Activated CD8-positive, alpha-beta memory T cell treated with anti-CD3 and anti-CD28 coated beads, Interleukin-2, amount 50 U/mL, for 24 hours (primary cell): Measurements from ENCODE around the gene NAA10.

Source experiments
- DNase-seq: peaks from one replicate; pipeline ENCODE4 v3.0.0-alpha.2; 2020; ENCODE audit errors: extremely low read depth

The NAA10 gene

DNA sequence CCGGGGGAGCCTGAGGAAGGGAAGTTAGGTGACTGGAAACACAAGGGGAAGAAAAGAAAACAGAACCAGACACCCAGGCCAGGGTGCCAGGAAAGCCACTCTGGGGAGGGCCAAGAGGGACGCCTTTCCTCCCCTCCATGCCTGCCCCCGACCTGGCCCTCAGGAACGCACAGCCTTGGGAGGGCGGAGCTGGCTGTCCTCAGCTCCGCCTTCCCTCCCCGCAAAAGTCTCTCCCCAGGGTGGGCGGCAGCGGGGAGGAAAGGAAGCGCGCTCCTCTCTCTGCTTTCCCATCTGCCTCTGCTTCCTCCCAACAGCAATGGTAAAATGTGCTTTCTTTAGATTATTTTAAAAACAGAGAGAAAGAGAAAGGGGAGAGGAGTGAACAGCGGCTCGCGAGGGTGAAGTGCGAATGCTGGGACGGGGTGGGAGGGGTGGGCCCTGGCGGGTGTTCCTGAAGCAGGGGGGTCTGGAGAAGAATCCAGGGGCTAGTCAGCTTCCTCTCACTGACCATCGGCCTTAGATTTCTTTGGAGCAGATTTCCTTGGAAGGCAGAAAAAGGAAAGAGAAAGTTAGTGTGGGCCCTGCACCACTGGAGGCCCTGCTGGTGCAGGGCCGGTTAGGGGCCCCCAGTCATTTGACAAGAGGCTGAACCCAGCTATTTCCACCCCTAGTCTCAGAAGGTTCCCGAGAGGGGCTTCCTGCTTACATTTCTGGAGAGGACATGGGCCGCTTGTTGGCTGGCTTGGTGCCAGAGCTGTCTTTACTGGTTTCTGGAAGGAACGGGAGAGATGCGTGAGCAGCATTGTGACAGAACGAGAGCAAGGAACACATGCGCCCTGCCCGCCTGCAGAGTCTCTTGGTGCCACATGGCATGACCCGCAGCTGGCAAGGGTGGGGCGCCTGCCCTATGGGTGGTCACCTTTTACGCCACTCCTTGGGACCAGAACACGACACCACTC, 14.3 kb upstream of the NAA10 start:
- no peak for DNase-seq

DNA sequence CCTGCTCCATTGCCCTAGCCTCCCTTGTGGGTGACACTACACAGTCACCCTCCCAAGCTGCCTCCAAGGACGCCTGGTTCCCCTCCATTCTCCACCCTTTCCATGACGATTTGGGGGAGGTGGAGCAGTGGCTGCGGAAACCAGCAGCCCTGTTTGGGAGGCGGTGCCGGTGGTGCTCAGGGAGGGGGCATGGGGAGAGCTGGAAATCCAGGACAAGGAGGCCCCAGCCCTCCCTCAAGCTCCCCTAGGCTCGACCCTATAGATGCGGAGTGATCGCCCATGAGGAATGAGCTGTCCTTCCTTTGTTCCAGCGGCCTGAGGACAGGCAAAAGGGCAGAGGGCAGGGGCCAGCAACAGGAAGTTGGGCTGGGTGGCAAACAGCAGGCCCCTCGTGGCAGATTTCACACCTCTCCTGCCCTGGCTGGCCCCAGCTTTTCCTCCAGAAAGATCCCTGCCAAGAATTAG, 13.2 kb upstream of the NAA10 start:
- DNase-seq, result no peak

DNA sequence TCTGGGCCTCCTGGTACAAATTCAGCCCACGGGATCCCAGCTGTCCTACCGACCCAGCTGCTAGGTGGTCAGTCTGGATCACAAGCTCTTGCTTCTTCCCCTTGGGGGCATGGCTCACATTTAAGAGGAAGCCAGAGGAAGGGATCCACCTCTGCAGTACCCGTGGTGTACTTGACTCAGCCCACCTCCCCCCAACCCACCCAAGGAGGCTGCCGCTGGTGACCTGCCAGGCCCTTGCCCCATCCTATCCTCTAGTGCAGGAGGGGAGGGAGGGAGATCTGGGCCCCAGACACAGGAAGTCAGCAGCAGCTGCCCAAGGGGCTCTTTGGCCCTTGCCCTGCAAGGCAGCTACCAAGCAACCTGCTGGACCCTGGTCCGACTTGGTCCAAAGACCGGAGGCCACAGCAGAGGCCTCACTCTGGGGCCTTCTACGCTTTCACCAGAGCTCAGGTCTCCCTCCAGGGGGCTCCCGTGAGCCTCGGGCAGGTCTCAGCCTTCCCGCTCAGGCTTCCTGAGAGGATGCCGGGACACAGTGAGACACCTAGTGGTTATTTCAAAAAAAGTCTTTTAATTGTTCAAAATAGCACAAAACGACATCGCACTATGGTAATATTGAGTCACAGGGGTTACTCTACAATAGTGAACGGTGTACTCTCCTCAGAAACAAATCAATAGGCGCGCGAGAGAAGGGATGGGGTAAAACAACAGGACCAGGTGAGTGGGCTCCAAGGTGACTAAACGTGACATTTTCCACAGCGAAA, 12.4 kb upstream of the NAA10 start:
- no peak for DNase-seq

DNA sequence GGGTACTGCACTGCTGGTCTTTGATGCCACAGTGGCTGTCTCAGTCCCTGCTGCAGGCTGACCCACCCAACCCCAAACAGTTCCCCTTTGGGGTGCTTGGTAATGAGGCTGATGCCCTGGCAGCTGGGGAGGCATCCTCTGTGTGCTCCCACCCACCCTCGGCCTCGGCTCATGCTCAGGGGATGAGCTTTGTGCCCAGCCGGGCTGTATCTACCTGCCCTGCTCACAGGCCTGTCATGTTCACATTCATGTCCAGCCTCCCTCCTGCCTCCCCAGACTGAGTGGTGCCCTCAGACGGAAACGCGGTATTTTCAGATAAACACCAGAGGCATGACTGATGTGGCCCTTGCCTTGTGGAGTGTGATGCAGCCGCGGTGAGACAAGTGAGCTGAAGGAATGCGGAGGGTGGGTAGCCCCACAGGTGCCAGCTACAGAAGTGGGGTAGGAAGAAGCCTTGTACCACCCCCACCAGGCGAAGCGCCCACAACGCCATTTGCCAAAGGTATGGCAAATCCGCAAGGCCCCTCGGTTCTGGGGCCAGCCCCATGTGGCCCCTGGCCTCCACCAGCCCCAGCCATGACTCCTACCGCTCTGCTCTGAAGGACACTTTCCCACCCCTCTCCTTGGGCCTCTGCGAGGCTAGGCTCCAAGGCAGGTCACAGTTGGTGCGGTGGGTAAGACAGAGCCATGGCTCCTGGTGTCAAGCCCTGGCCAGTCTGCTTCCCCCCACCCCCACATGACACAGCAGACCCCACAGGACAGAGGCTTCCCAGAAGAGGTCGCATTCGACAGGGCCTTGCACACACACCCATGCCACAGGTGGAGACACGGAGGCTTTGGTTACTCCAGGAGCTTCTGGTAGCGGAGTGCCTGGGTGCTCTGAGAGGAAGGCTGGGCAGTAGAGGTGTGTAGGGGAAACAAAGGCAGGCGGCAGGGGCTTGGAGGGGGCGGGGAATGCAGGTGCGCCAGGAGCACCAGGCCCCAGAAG, 11.4 kb upstream of the NAA10 start:
- no peak for DNase-seq

DNA sequence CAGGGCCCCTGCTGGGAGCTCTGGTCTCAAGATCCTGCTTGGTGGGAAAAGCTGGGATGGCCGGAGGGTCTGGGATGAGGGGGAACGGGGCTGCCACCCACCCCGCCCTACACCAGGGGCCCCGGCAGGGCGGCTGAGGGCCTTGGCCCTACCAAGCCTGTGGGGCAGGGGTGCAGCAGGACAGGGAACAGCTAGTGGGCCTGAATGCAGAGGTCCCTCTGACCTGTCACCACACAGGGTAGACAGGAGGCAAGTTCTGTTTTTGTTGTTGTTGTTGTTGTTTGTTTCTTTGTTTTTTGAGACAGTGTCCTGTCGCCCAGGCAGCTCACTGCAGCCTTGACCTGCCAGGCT, 9.9 kb upstream of the NAA10 start:
- no peak for DNase-seq

DNA sequence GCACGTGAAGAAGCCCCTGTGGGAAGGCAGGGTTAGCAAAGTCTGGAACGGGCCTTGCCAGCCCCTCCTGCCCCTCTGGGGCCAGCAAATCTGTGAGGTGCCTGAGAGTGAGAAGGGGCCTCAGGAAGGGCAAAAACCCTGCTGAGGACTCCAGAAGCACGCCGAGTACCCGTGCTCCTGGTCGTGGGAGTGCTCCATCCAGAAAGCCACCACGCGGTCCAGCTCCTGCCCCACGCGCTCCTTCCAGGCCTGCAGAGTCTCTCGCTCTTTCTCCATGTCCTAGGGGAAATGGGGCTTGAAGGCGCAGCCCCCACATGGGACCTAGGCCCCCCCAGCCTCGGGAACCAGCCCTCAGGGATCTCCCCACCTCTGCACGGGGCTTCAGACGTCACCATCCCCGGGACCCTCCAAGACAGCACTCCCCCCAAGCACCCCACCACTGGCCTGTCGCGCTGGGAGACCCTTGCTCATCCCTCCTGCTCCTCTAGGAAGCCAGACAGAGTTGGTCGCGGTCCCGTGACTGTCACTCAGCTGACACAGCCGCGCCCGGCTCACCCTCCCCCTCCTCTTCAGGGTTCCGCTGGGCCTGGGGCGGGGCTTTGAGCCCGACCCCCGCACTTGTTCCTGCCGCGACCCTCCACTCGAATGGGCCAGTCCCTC, 9.4 kb upstream of the NAA10 start, which contains the start of gene RENBP:
Gene RENBP (minus strand): TSS at position 504 of the 660 bp plus-strand sequence. CDS start 33 bp downstream, at position 471.
- no peak for DNase-seq

DNA sequence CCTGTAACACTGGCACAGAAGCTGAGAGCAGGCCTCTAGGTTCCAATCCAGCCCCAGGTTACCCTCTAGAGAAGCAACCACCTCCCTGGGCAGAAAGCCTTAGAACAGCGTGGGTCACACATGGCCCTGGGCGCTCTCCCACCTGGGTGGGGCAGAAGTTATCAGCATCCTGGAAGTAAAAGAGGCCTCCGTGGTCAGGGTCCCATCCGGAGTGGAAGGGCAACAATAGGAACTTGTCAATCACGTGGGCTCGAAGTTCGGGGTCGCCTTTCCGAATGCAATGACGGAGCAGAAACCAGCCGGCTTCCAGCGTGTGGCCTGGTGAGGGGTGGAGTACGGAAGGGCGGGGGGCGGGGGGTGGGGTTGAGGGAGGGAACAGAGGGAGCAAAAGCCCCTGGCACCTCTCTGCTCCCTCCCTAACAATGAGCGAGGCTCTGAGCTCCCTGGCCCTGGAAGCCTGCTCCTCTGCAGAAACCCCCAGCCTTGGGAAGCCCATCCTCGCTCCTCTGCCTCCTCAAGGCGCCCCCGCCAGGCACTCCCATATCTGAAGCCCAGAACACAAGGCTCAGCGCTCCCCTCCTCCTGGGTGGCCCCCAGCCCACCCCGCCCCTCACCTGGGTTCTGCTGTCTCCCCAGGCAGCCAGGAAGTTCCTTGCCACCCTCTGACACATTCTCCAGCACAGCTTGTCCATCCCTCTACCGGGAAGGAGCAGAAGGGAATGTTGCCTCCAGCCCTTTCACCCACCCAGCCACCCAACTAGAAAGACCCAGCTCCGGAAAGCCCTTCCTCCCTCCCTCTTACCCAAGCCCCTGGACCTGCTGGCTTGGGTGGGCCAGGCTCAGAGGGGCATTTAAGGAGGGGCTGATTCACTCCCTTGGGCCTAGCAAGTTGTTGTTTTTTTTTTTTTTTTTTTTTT, 6.8 kb upstream of the NAA10 start:
- no peak for DNase-seq

DNA sequence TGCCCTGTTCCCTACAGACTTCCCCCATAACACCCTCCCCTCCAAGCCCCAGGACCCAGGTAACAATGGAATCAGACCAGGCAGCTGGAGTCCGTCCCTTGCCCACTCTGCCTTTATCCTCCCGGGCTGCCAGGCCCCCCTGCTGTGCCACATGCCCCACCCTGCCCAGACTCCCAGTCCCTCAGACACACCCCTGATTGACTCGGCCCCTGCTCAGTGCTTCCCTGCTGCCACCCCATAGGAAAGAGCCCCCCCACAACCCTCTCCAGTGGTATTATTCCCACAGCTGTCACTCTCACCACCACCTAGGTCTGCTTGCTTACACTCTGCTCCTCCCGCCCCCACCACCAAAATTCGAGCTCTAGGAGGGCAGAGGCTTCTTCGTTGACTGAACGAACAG, 4.7 kb upstream of the NAA10 start:
- no peak for DNase-seq

DNA sequence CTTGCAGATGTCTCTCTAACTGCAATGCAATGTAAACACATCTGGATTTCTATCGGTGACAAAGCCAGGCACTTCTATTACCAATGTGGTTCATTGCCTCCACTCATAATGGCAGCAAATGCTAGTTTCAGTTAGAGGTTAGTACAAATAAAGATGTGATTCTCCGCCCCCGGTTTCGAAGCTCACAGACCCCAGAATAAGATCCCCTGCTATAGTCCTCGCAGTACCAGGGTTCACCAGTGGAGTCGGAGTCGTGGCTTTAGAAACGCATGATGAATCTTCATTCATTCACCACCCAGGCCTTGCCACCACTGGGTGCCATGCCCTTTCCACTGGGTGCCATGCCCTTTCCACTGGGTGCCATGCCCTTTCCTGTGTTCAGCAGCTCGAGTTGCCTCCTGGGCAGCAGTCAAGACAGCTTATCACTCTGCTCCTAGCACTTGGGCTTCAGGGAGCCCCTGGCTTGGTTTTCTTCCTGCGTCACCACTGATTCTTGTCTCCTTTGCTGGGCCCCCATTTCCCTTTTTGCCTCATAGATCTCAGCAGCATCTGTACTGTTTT, 3.5 kb upstream of the NAA10 start:
- no peak for DNase-seq

DNA sequence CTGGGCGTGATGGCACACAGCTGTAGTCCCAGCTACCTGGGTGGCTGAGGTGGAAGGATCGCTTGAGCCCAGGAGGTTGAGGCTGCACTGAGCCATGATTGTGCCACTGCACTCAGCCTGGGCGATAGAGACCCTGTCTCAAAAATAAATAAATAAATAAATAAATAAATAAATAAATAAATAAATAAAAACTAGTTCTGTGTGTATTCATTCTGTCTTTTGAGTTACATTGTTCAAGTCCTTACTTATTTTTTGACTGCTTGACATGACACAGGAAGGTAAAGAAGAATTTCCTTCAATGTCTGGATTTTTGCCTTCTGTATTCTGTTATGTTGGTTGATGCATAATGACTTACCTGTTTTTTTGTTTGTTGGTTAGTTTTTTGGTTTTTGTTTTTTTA, 2.2 kb upstream of the NAA10 start:
- no peak for DNase-seq

DNA sequence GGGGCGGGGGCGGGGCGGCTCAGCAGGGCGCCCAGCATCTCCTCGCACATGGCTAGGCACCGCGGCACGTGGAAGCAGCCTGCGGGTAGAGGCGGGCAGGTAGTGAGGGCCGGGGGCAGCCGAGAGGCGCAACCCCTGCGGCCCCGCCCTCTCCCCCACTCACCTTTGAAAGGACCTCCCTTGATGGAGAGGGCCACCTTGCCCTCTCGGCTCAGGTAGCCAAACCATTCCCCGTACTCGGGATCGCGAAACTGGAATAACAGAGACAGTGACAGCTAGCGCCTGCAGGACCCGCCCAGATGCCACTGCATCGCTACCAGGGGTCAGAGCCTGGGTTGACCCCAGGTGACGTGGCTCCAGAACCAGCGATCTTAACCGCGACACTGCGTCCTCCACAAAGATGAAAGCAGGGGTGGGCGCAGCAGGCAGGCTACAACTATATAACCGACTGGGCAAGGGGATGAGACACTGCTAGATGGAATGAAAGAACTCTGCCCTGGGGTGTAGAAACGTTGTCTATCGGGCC, 552 bp upstream of the NAA10 start:
- no peak for DNase-seq

DNA sequence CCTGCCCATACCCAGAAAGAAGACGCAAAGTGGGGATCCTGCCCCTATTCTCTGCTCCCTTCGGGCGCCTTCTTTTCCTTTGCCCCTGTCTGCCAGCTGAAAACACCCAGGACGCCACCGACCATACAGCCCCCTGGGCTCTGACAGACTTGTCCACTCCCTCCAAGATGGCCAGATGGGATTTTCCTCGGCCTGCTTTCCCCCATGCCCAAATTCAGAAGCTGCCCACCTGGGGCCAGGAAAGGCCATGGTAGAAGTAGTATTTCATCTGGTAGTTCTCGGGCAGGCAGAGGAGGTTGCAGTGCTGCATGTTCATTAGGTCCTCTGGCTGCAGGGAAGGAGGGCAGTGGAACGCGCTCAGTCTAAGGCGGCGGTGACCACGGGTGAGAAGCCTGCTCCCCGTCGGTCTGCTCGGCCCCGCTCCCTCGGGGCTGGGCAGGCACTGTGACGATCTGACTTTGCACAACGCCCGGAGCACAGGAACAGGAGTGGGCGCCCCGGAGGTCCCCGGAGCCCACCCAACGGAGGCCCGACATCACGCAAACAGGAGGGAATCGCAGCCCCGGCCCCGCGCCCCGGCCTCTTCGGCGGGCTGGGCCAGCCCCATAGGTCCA, 582 bp downstream of the NAA10 start:
- DNase-seq, result no peak

DNA sequence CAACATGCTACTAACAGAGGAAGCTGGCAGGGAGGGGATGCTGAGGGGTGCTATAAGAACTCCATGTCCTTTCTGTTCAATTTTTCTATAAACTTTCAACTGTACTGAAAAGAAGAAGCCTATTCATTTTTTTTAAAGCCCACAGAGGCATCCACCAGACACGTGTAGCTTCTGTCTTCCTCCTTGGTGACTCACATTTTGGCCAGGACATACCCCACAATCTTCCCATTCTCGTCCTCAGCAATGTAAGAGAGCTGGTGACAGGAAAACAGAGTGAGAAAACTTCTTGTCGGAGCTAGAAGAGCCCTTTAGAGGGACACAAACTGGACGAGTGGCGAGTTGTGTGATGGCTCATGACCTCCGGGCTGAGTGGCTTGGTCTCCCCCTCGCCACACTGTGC, 1.1 kb downstream of the NAA10 start:
- no peak for DNase-seq

DNA sequence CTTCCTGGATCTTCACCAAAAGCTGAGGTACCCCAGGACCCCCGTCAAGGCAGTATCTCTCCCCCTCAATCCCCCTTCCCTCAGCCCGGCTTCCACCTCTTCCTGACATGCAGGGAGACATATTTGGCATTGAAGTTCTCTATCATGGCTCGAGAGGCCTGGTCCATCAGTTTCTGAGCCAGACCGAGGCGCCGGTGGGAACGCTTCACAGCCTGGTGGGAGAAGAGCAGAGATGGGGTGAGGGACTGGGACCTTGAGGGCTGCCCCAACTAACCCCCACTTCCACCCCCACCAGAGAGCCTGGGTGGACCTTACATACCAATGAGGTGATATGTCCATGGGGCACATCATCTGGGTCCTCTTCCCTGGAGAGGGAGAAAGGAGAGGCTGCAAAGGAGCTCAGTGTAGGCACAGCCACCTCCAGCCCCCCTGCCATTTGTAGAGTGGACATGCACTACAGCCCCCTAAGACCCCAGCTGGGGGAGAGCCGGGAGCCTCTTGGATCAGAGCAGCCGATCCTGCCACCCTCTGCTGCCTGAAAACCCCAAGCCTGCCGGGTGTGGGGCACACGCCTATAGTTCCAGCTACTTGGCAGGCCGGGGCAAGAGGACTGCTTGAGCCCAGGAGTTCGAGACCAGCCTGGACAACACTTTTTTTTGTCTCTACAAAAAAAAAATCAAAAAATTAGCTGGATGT, 2.5 kb downstream of the NAA10 start:
- no peak for DNase-seq

DNA sequence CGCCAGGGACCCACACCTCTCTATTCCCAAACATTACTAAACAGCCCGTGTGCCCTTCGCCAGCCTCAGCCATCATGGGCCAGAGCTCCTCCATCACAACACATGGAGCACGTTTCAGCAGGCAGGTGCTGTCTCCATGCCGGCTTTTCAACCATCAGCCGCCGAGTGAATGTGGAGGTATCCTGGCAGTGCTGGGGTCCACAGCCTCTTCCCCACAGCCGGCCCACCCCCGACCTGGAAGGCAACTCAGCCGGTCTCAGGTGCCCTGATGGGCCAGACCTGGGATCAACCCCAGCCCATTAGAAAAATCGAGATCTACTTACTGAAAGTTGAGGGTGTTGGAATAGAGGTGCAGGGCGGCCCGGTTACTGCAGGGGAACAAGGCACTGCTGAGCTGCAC, 3.1 kb downstream of the NAA10 start:
- no peak for DNase-seq

DNA sequence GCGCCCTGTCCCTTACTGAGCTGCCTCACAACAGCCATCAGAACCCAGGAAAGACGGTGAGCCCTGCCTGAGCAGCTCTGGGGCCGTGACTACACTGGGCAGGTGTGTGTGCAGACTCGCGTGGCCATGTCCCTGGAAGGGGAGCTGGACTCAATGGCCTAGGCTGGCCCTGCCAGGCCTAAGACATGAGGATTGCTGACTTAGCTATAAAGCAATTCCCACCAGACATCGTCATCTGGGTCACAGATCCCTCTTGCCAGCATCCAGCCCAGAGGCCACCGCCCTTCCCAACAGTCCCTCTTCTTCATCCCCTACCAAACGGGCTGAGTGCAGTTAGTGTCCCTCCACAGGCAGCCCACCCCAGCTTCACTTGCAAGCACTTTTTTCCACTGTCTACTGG, 3.7 kb downstream of the NAA10 start:
- no peak for DNase-seq

DNA sequence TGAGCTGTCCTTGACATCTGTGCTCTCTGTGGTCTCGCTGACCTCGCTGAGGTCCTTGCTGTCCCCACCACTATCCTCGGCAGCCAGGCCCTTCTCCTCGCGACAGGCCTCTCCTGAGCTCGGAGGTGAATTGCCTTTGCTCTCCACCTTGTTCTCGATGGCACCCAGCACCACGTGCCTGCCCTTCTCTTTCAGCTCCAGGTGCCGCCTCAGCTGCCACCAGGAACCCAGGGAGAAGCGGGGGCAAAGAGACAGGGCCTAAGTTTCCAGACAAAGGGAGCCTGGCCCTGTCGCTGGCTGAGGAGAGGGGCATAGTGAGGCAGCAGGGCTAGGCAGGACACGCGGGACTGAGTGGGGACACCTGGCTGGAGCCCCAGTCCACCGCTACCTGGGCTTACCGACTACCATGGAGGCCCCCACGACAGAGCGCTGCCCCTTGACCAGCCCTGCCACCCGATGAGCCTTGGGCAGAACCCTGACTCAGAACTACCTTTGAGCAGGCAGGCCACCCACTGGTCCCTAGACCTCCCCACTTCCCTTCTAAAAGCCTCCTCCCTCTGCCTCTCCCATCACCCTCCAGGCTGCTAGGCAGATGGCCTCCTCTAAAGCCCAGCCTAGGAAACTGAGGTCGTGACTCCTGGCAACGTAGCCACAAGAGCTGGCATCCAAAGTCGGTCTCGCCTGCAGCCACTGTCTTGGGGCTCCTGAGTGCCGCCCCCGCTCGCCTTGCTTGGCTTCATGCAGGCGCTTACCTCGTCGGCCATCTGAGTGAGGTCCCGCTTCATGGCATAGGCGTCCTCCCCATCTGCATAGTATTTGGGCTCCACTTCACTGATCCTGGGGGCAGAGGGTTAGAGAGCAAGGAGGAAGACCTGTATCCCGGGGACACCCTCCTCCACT, 4.6 kb downstream of the NAA10 start:
- DNase-seq, result no peak
